Measurements from ENCODE around the gene AGER.
"Not testable (repeated sequence)": the region's sequence is repeated elsewhere in the genome, so short reads cannot be mapped to it uniquely, and the experiment has no call there.

The AGER gene

GRCh38 chr6:32146687-32147086 lies 37.4 kb downstream of the AGER start:
- DNase-seq, result no peak

DNA sequence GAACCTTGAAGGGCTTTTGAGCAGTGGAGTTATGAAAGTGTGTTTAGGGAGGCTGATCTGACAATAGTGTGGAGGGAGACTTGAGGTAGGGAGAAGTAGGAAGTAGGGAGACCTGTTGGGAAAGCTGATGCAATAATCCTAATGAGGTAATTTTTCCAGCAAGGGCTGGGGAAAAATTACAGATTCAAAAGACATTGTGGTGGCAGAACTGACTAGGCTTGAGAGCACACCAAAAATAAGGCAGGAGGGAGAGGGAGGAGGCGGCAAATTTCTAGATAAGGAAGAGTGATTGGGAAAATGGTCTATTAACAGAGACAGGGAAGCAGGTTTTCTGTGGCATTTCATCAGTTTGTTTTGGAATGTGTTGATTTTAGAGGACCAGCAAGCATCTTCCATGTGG lies 37.8 kb downstream of the AGER start:
- DNase-seq, result no peak

GRCh38 chr6:32144238-32144637 lies 39.8 kb downstream of the AGER start:
- DNase-seq, result not testable (repeated sequence)

- no peak for DNase-seq
These were observed 43.5 kb downstream of the AGER start for GRCh38 chr6:32140420-32141046.

- no peak for DNase-seq
These were observed 44.5 kb downstream of the AGER start for GRCh38 chr6:32139590-32139989.

DNA sequence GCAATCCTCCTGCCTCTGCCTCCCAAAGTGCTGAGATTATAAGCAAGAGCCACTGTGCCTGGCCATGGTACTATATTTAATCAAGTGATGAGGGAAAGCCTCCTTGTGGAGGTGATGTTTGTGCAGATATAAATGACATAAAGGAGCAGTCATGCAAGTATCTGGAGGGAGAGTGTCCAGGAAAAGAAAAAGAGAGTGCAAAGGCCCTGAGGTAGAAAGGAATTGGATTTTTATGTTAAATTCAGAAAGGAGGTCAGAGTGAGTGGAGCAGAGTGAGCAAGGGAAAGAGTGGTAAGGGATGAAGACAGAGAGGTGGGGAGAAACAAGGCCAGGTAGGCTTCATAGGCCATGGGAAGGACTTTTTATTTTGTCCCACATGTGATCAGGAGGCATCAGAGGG lies 46.6 kb downstream of the AGER start:
- DNase-seq, result no peak

DNA sequence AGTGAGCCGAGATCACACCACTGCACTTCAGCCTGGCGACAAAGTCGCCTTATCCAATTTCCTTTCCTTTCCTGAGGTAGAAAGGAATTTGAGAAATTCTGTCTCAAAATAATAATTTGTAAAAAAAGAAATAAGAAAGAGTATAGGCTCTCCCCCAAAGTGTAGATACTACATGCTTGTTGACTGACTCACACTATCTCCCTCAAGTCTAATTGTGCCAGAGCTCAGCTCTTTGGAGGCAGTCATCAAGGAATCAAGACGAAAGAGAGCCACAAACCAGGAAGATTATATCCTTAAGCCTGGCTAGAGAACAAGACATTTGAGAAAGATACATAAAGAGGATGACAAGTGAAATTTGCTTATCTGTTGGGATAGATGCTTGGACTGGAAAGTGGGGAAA lies 50.3 kb downstream of the AGER start:
- no peak for DNase-seq

GRCh38 chr6:32132110-32132509 lies 51.9 kb downstream of the AGER start:
- DNase-seq, result no peak

GRCh38 chr6:32131439-32131948 lies 52.6 kb downstream of the AGER start:
- no peak for DNase-seq

Measured in activated T-cell treated with anti-CD3 and anti-CD28 coated beads, Interleukin-2, amount 50 U/mL, for 1 hour (primary cell).